Measurements from ENCODE around the gene ST8SIA2.

ST8SIA2 gene

DNA sequence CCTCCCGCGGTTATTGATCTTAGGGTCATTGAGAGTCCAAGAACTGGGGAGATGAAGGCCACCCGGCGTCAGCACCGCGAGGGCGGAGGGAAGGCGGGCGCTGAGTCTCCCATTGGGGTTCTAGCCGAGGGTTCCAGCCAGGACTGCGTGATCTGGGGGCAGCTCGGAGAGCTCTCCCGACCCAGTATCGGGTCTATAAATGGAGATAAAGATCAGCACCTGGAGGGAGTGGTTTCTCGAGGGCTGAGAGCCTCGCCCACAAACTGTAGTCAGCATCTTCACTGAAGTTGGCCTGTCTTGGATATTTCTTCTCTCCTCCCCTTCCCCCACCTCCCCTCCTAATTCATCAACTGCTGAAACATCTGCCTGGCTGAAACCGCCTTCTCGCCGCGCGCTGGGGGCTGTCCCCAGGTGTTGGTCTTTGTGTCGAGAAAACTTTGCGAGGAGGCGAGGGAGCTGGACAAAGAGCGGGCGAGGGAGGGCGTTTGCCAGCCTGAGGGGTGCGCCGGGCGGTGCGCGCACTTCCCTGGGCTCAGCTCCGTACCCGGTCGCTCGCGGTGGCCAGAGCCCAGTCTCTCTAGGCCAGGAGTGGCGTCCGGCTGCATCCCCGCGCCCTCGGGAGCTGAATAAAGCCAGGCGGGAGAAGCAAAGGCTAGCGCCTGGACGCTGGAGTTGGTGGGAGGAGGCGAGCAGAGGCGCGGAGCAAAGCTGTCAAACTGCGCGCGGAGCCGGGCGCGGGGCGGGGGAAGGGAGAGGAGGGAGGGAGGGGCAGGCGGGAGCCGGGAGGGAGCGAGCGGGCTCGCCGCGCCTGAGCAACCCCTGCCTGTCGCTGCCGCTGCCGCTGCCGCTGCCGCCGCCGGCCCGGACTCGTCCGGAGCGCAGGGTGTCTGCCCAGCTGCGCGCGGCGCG, at the start of gene ST8SIA2:
TSS of gene ST8SIA2 (plus strand) at position 811 of the 909 bp plus-strand sequence. CDS start 184 bp downstream, outside the sequence.
- no peak for DNase-seq (ENCODE audit: low read depth in 4 of 4, low spot score in 1 of 4)

- no peak for DNase-seq (ENCODE audit: low read depth in 4 of 4, low spot score in 1 of 4)
Observed at GRCh38 chr15:92343924-92344643, 49.6 kb upstream of the ST8SIA2 start.

DNA sequence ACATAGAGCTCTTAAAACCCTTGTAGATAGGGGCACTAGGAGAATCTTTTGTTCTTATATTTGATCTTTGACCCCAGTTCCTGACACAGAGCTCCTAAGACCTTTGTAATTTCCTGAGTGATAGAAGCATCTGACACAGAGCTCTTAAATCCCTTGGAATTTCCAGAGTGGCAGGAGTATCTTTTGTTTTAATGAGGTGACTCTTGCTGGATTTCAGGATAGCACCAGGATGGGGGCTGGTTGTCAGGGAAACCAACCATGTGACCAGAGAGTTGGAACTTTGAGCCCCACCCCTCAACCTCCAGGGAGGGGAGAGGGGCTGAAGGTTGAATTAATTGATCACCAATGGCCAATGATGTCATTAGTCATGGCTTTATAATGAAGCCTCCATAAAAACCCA, 47.6 kb upstream of the ST8SIA2 start:
- DNase-seq (ENCODE audit: low read depth in 4 of 4, low spot score in 1 of 4): no peak

- no peak for DNase-seq (ENCODE audit: low read depth in 4 of 4, low spot score in 1 of 4)
Observed at GRCh38 chr15:92355307-92355706, 38.4 kb upstream of the ST8SIA2 start.

DNA sequence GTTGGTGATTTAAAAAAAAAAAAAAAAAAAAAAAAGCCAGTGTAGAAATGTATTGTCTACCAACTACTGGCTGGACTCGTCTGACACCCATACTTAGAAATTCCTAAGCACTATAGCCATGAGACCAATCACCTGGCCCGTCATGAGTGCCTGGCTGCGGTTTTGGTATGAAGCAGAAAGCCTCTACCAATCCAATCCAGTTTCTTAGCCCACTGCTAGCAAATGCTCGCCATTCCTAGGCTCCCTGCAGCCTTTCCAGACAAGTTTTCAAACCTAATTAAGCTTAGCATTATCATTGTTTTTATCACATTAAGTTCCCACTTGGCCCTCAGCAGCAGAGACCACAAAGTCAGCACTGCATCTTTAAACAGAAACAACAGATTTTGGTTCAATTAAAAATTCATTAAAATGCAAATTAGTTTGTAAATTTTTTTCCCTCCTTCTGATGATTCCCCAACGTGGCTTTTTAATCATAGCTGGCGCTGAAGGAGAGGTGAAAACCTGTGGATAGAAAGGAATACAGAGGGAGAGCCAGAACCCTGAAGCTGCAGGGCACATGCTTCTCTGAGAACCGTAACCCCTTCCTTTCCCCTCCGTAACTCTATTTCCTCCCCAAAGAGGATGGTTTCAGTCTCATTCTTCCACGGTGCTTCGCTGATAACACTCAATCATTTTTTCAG, 32.2 kb upstream of the ST8SIA2 start:
- no peak for DNase-seq (ENCODE audit: low read depth in 4 of 4, low spot score in 1 of 4)

DNA sequence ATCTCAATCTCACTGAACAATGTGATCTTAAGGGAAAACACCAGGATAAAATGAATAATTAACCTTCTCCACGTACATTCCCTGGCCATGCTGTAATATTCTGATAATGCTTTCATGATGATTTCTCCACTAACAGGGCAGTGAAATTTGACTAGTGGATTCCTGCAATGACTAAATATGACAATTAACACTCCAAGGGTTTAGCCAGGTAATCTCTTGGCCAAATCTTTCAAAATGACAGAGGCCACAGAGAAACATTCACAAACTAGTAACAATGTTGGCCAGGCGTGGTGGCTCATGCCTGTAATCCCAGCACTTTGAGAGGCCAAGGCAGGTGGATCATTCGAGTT, 31.7 kb upstream of the ST8SIA2 start:
- DNase-seq (ENCODE audit: low read depth in 4 of 4, low spot score in 1 of 4): no peak

DNA sequence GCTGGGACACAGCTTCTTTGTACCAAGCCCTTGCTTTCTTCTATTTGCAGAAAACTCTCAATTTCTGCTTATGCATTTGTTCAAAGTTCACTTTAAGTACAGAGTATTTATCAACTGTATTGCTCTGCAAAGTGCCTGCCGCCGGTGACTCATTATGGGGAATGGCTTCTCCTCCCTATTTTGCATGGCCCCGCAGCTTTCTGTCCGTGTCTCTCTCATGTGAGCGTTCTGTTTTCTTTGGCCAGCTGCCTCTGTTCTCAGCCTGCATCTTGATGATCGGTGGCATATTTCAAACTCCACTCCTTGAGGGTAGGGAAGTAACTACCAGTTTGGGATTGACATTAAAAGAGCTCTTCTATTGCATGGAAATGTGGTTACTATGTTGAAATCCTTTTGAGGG, 28.6 kb upstream of the ST8SIA2 start:
- DNase-seq (ENCODE audit: low read depth in 4 of 4, low spot score in 1 of 4): no peak

GRCh38 chr15:92365906-92366305, 27.8 kb upstream of the ST8SIA2 start:
- DNase-seq (ENCODE audit: low read depth in 4 of 4, low spot score in 1 of 4): no peak

DNA sequence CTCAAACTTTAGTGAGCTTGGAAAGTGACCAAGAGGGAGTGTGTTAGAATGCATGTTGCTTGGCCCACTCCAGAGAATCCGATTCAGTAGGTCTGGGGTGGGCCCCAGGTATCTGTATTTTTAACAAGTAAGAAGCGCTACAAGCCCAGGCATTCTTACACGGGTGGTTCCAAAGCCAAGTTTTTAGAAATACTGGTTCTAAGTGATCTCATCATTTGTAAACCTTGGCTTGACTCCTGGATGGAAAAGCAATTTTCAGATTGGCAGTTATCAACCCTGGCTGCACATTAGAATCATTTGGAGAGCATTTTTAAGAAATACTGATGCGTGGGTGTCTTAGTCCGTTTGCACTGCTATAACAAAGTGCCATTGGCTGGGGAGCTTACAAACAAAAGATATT, 27.3 kb upstream of the ST8SIA2 start:
- DNase-seq (ENCODE audit: low read depth in 4 of 4, low spot score in 1 of 4): no peak

DNA sequence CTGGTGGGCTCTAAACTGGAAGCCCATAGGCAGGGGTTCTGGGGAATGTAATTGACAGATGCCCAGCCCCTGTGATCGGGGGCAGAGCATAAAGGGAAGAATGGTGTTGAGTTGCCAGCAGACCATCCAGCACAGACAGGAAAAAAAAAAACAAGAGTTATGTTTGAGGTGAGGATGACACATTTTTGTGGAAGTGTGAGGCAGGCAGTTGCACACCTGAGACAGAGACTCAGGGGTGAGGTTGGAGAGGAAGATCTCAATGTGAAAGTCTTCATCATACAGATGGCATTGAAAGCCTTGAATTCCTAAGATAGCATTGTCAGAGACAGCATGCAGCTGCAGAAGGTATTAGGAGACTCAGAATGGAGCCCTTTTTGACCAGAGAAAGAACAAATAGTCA, 18.6 kb upstream of the ST8SIA2 start:
- DNase-seq (ENCODE audit: low read depth in 4 of 4, low spot score in 1 of 4): no peak

- DNase-seq (ENCODE audit: low read depth in 4 of 4, low spot score in 1 of 4): no peak
Observed at GRCh38 chr15:92376109-92376508, 17.6 kb upstream of the ST8SIA2 start.

DNA sequence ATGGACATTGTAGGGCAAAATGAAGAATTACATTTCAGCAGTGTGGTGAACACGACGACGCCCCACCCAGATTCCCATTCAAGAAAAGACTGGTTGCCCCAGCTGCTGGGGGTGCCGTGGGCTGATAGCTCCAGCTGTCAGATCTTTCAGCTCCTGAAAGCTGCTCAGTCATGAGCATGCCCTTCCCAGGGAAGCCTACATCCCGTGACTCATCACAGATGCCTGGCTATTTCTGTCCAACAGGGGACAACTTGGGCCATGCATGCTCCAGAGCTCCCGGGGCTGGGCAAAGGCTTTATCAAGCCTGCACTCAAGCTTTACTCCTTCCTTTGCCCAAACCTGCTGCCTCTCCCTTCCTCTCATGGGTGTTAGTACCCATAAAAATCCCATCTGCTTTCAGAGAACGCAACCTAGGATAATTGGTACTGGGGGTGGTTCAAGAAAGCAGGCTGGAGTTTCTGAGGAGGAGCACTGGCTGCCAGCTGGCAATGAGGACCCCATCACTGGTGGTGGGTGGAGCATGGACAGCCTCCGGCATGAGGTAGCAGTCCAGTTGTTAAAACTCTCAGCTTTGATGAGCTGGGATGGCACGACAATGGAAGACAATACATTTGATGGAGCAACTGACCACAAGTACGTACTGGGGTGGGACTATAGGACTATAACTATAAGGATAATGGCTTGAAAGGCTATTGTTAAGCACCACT, 16.4 kb upstream of the ST8SIA2 start:
- DNase-seq (ENCODE audit: low read depth in 4 of 4, low spot score in 1 of 4): no peak

- no peak for DNase-seq (ENCODE audit: low read depth in 4 of 4, low spot score in 1 of 4)
Observed at GRCh38 chr15:92383519-92384324, 10.0 kb upstream of the ST8SIA2 start.

DNA sequence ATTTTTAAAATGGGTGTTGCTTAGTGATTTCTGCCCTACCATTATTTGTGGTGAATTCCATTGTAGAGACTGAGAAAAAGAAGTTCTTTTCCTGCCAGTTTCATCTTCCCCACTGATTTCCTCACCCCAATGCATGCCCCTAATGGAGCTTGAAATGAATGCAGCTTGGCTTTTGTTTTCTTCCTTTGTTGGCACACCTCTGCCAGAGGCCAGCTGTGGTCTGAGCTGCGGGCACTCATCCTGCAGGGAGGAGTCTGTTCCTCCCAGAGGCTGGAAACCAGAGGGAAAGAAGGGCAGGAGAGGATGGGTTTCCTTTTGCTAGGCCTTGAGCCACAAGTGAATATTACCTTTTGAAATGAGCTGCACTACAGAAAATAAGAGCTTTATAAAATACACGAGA, 9.3 kb upstream of the ST8SIA2 start:
- DNase-seq (ENCODE audit: low read depth in 4 of 4, low spot score in 1 of 4): no peak

GRCh38 chr15:92385096-92385495, 8.6 kb upstream of the ST8SIA2 start:
- no peak for DNase-seq (ENCODE audit: low read depth in 4 of 4, low spot score in 1 of 4)

- DNase-seq (ENCODE audit: low read depth in 4 of 4, low spot score in 1 of 4): no peak
Observed at GRCh38 chr15:92391640-92392039, 2.0 kb upstream of the ST8SIA2 start.

DNA sequence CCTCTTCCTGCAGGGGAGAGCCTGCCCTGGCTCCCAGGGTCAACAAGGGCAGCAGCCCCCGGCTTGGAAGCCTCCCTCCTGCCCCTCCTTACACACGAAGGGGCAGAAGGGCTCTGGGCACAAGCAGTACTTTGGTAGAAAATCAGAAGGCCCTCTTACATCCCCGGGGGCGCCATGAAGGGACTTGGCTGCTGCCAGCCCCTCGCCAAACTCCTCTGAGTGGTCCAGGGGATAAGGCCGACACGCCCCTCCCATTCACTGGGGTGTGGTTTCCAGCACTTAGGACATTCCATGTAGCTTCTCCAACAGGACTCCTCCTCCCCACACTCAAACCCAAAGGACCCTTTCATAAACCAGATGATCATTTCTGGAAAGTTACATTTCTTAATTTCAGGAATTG, 1.2 kb upstream of the ST8SIA2 start:
- no peak for DNase-seq (ENCODE audit: low read depth in 4 of 4, low spot score in 1 of 4)

DNA sequence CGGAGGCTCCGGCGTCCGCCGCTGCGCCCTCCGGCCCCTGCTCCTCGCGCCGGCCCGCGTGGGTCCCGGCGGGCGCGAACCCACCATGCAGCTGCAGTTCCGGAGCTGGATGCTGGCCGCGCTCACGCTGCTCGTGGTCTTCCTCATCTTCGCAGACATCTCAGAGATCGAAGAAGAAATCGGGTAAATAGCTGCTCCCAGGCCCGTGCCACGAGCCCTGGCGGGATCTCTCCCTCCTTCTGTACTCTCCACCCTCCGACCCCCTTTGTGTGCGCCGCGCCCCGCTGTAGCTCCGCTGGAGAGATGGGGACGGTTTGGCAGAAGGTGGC, 263 bp downstream of the ST8SIA2 start:
- no peak for DNase-seq (ENCODE audit: low read depth in 4 of 4, low spot score in 1 of 4)

GRCh38 chr15:92394309-92395097, 822 bp downstream of the ST8SIA2 start:
- no peak for DNase-seq (ENCODE audit: low read depth in 4 of 4, low spot score in 1 of 4)

DNA sequence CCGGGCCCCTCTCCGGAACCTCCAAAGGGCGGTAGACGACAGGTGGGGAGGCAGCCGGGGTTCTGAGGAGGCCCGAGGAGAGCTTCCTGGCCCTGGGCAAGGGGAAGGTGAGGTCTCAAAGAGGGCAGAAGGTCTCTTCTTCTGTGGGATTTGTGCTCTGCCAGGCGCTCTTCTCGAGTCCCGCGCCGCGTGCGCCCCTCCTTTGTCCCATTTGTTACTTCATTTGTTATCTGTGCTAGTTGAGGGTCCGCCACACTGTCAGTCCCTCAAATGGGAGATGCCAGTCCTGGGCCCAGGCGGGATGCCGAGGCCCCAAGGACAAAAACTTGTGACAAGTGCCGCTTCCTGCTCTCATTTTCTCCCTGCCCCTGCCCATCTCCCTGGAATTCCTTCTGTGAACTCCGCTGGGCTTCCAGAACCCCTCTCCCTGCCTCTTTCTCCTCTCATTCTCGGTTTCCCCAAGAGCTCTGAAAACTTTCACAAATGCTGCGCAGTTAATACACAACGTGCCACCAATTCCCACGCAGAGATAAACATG, 1.5 kb downstream of the ST8SIA2 start:
- no peak for DNase-seq (ENCODE audit: low read depth in 4 of 4, low spot score in 1 of 4)

All from stimulated activated CD4-positive, alpha-beta T cell treated with anti-CD3 and anti-CD28 coated beads, Interleukin-1b, Interleukin-23, amount 100 ng/mL, for 24 hours (primary cell).